Hepatic stellate cell (primary cell): Measurements from ENCODE around the gene NEURL1B.
A peak's percentile ranks its signal among the peaks of the same experiment; 100 is the strongest.
"Not testable (repeated sequence)": the region's sequence is repeated elsewhere in the genome, so short reads cannot be mapped to it uniquely, and the experiment has no call there.

Source experiments
- DNase-seq: peaks from one replicate; pipeline ENCODE4 v3.0.0; 2011; ENCODE audit warnings: low spot score

Gene NEURL1B

DNA sequence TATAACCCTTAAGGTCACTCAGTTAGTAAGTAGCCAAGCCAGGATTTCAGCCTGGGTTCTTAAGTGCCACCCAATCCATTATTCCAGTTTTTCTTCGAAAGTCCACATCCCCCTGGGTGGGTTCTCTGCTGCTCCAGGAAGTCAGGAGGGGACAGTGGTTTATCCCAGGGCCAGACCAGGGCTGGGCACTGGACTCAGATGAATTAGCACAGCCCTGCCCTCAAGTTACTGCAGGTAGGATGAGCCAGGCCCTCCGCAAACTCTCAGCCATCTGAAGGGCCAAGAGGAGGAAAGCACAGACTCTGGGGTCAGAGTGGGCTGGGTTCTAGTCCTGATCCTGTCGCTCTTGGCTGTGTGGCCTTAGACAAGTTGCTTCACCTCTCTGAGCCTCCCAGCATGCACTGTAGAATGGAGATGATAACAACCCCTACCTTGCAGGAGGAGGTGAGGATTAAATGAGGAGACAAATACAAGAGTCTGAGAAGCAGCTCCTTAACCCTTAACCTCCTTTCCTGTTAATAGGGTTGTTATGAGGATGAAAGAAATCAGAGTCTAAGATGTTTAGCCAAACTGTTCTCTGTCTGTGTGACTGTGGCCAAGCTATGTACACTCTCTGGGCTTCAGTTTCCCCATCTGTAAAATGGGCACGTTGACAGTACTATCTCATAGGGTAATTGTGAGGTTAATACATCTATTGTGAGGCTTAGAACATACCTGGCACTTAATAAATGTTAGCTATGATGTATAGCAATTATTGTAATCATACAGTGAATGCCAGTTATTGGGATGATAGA, 6.8 kb upstream of the NEURL1B start:
- DNase-seq: no peak

DNA sequence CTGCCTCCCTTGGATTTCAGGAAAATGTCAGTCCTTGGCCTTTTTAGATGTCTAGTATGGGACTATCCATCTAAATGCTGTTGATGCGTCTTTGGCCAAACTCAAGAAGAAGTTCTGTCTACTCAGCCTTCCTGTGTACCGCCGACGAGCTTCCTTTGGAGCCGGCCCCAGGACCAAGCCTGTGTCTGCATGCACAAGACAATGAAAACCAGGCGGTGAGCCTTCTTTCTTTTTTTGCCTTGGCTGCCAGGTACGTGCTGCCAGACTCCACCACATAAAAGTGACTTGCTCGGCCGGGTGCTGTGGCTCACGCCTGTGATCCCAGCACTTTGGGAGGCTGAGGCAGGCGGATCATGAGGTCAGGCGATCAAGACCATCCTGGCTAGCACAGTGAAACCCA, 6.0 kb upstream of the NEURL1B start:
- no peak for DNase-seq

GRCh38 chr5:172636279-172637050, 4.6 kb upstream of the NEURL1B start:
- no peak for DNase-seq

- no peak for DNase-seq
Measured at GRCh38 chr5:172637110-172637580, 3.9 kb upstream of the NEURL1B start.

DNA sequence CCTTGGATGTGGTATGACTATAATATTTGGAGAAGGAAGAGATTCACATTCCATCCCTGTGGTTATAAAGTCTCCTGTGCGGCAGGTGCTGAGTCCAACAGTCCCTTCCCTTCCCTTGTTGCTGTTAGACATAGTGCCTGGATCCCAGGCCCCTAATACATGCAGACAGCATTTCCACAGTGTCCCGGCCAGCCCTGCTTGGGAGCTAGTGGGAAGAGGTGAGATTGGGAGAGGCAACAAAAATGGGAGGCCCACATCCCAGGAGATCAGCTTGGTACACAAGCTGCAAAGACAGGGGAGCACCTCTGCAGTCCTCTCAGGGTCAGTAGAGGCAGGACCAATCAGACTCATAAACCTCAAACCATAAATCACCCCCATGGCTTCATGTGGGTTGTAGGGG, 3.3 kb upstream of the NEURL1B start:
- DNase-seq: no peak

GRCh38 chr5:172638209-172638768, 2.8 kb upstream of the NEURL1B start:
- no peak for DNase-seq

DNA sequence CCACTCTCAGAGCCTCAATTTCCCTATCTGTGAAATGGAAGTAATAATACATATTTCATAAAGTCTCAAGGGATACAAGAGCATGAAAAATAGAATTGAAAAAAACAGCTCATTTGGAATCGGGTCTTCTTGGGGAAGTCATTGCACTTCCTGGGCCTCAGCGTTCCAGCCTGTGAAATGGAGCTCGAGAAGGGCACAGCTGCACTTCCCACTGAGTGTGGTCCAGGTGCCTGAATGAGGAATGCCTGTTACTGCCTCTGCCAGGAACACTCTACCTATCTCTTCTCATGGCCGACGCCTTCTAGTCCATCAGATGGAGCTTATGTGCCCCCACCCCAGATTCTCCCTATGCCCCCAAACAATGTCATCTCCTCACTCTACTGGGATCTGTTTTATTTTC, 924 bp upstream of the NEURL1B start:
- no peak for DNase-seq

DNA sequence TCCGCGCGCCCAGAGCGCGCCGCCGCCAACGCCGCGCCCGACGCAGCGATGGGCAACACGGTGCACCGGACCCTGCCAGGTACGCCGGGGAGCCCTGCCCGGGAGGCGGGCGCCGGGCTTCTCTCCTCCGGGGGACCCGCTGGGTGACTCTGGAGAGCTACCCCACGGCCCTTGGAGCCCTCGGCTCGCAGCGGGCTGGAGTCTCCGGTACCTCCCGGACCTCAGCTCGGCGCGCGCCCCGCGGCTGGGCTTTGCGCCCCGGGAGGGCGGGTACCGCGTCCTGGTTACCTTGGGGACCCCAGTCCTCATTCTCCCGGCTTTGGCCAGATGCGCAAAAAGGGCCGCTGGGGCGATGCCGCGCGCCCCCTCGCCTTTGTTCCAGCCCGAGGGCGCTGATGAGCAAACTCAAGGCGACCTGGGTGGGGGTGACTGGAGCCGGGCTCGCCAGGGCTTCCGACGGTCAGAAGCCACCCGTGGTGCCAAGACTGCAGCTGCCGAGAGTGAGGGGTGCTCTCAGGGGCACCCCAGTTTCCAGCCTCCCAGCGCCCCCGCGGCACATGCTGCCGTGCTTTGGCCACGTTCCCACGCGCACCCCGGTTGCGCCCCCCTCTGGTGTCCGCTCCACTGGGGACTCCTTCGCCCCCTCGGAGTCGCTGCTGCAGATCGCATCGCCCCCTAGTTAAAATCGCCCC, 442 bp downstream of the NEURL1B start:
- DNase-seq: no peak

DNA sequence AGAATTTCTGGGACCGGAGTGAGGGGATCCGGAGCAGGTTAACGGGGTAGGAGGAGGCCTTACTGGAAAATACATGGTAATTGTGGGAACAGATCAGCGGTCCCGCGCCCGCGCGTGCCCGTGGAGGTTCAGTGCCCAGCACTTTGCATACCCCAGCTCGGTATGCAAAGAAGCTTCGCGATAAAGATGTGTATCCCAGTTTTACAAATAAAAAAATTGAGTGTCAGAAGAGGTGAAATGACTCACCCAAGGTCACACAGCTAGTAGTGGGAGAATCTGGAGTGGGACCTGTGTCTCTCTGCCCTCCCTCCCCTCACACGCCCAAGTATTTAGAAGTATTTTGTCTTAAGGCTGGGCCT, 967 bp downstream of the NEURL1B start:
- DNase-seq: no peak

GRCh38 chr5:172642486-172642885, 1.4 kb downstream of the NEURL1B start:
- DNase-seq: no peak

GRCh38 chr5:172642926-172643871, 2.1 kb downstream of the NEURL1B start:
- DNase-seq: no peak

- DNase-seq: no peak
Measured at GRCh38 chr5:172644266-172644665, 3.2 kb downstream of the NEURL1B start.

DNA sequence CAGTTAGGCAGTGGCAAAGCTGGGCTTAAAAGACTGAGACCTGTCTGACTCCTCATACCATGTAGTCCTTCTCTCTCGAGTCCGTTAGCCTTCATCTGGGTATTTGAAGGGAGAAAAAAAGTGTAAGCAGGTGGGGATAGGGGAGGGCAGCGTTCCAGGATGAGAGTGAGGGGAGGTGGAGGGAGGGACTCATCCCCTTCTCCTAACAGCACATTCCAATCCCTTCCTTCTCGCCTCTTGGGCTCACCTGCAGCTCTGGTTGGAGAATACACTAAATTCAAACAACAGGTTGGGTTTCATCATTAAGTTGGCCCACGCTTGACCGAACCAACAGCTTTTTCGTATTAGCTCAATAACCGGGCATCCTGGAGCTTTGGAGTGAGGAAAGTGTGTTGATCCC, 3.6 kb downstream of the NEURL1B start:
- DNase-seq: no peak

DNA sequence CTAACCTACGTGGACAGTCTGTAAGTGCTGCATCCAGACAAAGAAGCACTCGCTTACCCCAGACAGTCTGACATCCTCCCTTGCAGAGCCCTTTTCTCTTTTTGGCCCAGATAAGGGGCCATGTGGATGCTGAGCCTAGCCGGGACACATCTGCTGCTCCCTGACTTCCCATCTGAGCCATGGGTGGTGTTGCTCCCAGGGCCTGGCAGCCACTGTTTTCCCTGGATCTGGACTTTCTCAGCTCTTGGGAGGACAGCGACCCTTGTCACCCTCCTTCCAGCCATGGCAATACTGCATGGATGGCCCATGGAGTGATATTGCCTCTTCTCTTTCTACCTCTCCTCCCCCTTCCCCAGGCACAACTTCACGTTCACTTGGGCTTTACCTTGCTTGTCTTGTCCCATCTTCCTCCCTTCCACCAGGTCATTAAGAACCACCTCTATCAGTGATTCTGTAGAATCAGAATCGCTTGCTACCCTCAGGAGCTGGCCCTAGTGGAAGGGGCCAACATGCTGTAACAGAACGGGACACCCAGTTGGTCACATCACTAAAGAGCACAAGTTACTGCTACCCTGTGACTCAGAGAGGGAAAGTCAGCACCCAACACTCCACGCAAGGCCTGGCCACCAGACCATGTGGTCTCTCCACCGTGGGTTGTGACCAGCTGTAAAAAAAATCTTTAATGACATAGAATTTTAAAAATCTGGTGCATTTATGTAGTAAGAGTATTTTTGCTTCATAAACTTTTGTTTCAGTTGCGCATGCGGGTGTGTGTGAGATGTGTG, 4.4 kb downstream of the NEURL1B start:
- DNase-seq: no peak

- peak; percentile 70 for DNase-seq
Measured at GRCh38 chr5:172646716-172647285, 5.7 kb downstream of the NEURL1B start.

DNA sequence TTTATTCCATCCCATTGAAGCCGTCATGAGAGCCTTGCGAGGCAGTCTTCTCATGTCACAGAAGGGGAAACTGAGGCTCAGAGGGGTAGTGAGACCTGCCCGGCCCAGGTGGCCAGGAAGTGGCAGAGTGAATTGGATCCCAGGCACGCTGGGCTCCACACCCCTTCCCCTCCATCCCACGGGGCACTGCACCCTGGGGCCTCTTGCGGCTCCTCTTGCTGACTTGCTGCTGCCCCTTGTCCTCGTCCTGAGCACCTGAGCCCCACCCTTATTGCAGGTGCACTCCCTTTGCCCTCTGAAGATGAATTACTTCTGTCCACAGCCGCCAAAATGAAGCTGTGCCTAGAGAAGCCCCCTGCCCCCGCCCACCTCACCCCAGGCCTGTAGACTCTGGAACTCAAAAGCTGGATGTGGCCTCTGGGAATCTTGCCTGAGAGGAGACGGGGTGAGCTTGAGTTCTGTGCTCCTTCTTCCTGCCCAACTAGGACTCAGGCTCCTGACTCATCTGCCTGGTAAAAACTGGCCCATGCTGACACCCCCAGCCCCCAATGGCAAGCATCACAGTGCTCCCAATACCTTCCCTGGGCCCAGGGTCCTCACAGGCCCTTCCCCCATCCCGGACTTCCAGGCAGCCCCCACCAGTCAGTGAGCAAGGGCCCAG, 6.4 kb downstream of the NEURL1B start:
- no peak for DNase-seq

DNA sequence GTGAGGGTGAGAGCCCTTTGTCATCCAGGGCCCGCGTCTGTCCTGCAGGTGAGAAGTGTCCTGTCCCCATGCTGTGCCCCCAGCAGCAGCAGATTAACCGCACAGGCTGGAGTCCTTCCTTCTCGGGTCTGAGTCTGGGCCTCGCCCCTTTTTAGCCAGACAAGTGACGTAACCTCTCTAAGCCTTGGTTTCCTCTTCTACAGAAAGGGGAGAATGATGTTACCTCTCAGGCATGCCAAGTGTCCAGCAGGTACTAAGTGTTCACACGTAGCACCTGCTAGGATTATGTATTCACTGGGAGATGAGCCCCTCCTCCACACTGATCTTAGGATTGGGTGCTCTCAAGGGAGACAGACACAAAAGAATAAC, 6.9 kb downstream of the NEURL1B start:
- no peak for DNase-seq

GRCh38 chr5:172648755-172649154, 7.7 kb downstream of the NEURL1B start:
- no peak for DNase-seq

GRCh38 chr5:172656496-172656895, 15.4 kb downstream of the NEURL1B start:
- DNase-seq: not testable (repeated sequence)
